Activated effector memory CD4-positive, alpha-beta T cell treated with anti-CD3 and anti-CD28 coated beads, Interleukin-2, amount 50 U/mL, for 16 hours (primary cell): ENCODE data around the gene ILF3.

Experiments
- DNase-seq: peaks from one replicate; pipeline ENCODE4 v3.0.0-alpha.2; 2020

Gene ILF3

DNA sequence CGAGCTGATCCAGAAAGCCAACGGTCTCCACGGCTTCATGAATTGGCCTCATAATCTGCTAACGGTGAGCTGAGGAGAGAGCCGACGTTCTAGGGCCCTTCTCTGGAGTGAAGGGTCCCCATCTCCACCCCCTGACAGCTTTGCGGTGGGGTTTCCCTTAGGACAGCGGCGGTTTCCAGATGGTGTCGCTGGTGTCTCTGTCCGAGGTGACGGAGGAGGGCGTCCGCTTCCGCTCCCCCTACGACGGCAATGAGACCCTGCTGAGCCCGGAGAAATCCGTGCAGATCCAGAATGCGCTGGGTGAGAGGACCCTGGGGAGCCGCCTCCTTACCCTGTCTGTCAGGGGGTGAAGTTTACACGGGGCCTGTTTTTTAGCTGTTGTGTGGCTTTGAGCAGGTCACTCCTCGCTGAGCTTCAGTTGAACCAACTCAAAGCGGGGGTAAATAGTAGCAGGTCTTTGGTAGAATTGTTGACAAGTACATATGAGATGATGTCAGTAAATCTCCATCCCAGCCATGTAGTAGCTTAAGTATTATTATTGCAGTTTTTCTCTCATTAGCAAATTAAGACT lies 47.9 kb downstream of the ILF3 start:
- DNase-seq, result no peak

DNA sequence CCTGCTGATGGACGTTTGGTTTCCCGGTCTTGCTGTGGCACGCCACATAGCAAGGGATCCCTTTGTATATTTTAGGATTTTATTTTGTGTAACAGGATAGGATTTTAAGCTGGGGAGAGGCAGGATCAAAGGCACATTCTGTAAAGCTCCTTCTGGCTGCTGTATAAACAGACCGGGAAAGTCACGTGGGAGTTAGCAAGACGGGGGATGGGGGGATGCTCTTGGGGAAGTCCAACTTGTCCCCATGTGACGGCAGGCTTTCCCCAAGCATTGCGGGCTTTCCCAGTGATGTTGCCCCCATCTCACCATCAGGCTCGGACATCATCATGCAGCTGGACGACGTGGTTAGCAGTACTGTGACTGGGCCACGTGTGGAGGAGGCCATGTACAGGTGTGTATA lies 52.8 kb downstream of the ILF3 start:
- no peak for DNase-seq

DNA sequence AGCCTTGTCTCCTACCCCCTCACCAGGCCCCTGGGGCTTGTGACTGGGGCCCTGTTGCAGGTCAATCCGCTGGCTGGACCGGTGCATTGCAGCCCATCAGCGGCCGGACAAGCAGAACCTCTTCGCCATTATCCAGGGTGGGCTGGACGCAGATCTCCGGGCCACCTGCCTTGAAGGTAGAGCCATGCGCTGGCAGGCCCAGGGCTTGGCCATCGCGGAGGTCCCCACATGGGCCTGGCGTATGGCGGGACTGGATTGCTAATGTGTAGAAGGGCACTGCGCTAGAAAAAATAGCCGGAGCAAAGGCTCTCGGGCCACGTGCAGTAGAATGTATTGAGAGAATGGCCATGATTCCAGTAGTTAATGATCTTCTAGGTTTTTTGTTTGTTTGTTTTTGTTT lies 53.3 kb downstream of the ILF3 start:
- DNase-seq, result no peak

DNA sequence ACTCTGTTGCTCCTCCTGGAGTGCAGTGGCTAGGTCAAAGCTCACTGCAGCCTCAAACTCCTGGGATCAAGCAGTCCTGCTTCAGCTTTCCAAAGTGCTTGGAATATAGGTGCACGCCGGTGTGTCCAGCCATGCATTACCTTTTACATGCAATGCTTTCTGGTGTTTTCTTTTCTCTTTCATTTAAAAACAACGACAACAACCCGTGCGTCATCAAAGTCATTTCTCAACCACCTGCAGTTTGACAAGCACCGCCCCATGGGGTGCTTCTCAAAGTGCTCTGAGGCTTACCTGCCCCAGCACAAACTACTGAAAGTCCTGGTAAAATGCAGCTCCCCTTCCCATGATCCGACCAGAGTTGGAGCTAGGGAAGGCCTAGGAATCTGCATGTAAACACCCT lies 54.1 kb downstream of the ILF3 start:
- no peak for DNase-seq

DNA sequence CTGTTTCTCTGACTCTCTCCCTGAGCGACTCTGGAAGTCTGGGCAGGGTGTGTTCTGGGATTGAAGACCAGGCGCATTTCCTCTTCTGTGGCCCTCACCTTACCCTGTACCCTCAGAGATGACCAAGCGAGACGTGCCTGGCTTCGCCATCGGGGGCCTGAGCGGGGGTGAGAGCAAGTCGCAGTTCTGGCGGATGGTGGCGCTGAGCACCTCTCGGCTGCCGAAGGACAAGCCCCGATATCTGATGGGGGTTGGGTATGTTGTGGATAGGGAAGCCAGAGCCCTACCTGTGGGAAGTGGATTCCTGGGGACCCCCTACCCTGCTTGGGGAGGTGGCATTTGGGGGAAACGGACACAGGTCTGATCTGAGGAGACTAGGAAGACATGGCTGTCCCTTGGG lies 57.9 kb downstream of the ILF3 start:
- no peak for DNase-seq

DNA sequence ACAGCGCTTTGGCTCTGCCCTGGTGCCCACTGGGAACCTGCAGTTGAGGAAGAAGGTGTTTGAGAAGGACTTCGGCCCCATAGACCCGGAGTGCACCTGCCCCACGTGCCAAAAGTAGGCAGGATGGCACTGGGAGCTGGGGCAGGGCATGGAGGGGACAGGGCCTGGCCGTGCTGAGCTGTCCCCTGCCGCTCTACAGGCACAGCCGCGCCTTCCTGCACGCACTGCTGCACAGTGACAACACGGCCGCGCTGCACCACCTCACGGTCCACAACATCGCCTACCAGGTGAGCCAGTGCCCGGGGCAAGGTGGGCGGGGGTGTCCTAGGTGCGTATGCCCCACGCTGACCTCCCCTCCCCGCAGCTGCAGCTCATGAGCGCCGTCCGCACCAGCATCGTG lies 58.6 kb downstream of the ILF3 start:
- no peak for DNase-seq

DNA sequence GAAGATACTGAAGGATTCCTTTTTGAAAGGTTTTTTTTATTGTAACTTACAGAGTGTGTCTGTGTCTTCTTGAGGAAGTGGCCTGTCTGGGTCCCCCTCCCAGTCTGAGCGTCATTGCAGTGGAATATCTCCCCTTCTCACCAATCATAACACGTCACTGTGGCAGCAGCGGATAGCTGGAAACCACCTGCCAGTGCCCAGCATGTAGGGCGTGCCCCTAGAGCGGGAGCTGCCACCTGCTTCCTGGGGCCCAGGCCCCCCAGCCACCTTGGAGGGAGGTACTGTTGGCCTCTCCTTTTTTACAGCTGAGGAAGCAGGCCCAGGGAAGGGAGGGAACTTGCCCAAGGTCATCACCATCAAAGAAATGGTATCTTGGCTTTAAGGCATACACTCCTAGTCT lies 59.2 kb downstream of the ILF3 start:
- DNase-seq, result no peak

DNA sequence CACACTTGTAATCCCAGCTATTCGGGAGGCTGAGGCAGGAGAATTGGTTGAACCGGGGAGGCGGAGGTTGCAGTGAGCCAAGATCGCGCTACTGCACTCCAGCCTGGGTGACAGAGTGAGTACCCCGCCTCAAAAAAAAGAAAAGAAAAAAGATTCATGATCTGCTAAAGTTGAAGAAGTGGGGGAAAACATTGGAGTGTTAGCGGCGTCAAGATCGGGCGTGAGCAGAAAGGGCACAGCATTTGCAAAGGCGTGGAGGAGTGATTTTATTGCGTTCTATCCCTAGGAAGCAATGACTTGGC lies 62.9 kb downstream of the ILF3 start:
- no peak for DNase-seq

DNA sequence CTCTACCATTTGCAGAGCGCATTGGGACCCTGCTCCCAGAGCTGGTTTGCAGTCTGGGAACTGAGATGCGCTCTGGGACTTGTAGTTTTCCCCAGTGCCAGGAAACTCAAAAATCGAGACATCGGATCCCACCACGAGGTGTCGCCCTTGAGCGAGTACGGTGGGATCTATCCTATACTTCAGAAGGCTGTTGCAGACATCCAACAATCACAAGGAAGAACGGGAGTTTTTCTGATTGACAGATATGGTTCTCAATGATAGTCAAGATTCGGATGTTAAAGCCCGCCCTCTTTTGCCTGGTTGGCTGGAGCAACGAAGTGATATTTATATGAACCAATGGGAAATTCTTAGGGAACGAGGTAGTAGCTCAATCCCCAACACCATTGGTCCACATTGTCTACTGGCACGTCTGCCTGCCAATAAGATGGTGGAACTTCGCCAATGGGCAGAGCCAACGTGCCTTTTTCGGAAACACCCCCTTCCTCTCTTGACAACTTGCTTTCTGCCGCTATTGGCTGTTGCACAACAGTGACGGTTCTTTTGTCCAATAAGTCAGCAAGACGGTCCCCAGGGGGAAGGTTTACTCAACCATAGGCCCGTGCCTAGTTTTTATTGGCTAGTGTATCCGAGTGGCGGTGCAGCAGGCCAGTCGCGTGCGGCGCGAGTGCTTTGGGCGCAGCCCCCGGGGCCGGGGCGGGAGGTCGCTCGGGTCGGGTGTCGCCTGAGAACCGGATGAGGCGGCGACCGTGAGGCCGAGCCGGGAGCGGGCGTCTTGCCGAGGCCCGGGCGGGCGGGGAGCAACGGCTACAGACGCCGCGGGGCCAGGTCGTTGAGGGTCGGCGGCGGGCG lies 63.4 kb downstream of the ILF3 start, which contains the start of gene DNM2:
TSS of gene DNM2 (plus strand) at position 724 of the 849 bp plus-strand sequence. CDS start 164 bp downstream, outside the sequence.
- peak; percentile 99 for DNase-seq

DNA sequence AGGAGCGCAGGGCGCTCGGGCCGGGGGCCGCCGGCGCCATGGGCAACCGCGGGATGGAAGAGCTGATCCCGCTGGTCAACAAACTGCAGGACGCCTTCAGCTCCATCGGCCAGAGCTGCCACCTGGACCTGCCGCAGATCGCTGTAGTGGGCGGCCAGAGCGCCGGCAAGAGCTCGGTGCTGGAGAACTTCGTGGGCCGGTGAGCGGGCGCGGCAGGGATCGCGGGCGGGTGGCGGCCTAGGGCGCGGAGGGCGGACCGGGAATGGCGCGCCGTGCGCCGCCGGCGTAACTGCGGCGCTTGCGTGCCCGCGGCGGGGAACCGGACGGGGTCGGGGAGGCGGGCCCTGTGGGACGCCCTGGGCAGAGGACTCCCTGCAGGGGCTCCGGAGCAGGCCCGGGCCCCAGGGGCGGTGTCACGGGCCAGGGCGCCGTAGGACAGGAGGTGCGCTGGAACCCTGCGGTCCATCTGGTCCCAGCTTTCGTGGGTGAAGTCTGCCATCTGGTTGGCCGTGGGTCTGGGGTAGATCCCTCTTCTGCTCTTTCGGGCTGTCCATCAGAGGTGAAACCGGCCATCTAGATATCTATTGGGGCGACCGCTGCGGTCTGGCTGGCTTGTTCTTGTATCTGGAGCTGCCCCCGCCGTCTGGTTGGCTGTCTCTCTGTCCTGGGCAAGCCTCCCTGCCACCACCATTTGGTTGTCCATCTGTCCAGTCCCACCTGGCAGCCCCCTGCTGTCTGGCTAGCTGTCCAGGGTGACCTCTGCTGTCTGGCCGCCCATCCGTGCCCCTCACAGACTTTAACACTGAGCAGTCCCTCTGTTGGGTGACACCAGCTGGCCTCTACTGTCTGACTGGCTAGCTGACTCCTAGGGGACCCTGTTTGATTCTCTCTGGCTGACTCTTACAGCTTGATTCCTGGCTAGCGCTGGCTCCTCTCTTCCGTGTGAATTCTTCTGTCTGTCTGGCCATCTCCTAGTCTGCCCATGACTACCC lies 64.4 kb downstream of the ILF3 start:
- DNase-seq, result peak; percentile 86

- DNase-seq, result no peak
Measured at GRCh38 chr19:10719466-10719961, 65.4 kb downstream of the ILF3 start.

GRCh38 chr19:10720607-10721125 lies 66.5 kb downstream of the ILF3 start:
- DNase-seq, result no peak

DNA sequence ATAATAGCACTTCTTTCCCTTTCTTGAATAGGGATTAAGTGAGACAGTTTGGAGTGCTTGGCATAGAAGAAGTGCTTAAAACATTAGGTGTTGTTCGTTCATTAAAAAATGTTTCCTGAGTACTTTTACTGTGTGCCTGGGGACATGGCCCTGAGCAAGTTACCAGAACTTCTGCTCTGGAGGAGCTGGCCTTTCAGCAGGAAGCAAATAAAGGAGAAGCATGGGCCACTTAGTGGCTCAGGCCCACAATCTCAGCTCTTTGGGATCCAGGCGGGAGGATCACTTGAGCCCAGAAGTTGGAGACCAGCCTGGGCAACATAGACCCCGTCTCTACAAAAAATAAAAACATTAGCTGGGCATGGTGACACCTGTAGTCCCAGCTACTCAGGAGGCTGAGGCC lies 69.4 kb downstream of the ILF3 start:
- DNase-seq, result no peak

GRCh38 chr19:10724573-10725071 lies 70.5 kb downstream of the ILF3 start:
- DNase-seq, result no peak

DNA sequence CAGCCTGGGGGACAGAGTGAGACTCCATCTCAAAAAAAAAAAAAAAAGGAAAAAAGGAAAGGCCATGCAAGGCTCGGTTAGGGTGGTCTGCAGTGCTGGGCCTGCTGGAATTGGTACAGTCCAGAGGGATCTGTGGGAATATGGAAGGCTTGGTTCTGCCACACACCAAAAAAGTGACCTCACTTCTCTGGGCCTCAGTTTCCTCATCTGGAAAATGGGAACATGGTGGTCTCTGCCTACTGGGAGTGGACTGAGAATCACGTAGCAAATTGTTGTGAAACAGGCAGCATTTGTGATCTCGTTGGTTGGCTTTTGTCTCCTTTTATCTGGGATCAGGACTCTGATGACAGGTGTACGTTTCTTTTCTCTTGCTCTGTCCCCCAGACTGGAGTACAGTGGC lies 71.3 kb downstream of the ILF3 start:
- no peak for DNase-seq

DNA sequence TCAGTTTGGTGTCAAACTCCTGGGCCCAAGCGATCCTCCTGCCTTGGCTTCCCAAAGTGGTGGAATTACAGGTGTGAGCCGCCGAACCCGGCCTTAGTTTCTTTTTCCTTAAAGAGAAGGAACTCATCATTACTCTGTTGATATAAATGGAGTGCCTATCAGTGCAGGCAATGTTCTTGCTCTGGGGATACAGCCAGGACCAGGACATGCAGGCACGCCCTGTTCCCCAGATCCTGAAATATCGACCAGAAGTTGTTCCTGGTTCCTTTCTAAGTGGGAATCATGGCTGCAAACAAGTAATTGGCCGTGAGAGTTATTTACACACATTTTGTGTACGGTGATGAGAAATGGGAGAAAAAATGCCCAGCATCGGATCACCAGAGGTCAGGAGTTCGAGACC lies 72.1 kb downstream of the ILF3 start:
- no peak for DNase-seq

- DNase-seq, result no peak
Measured at GRCh38 chr19:10727685-10728201, 73.6 kb downstream of the ILF3 start.

- no peak for DNase-seq
Measured at GRCh38 chr19:10729411-10729810, 75.3 kb downstream of the ILF3 start.

DNA sequence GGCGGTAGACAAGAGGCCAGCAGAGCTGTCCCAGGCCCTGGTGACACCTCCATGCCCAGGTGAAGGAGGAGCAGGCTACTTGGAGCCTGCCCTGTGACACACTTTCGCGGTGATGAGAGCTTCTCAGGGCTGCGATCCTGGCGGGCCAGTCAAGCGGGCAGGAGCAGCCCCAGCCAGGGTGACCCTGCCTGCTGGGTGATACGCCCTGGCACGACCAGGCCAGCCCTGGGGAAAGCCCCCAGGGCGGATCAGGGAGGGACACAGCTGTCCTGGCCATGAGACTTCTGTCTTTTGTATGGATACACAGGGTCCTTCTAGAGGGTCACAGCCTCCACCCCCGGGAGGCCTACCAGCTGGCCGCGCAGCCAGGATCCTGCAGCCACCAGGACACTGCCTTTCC lies 76.8 kb downstream of the ILF3 start:
- no peak for DNase-seq

- DNase-seq, result no peak
Measured at GRCh38 chr19:10735741-10736140, 81.6 kb downstream of the ILF3 start.

DNA sequence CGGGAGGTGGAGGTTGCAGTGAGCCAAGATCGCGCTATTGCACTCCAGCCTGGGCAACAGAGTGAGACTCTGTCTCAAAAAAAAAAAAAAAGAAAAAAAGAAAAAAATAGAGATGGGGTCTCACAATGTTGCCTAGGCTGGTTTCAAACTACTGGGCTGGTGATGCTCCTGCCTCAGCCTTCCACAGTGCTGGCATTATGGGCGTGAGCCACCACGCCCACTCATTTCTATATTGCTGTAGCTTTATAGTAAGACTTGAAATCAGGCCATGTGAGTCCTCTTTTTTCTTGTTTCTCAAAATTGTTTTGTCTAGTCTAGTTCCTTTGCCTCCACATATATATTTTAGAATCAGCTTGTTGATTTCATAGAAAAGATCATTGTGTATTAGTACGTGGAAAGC lies 82.0 kb downstream of the ILF3 start:
- DNase-seq, result no peak

GRCh38 chr19:10736916-10737551 lies 82.9 kb downstream of the ILF3 start:
- no peak for DNase-seq
